ENCODE results near the gene TAPBPL.
A peak's percentile ranks its signal among the peaks of the same experiment; 100 is the strongest.

TAPBPL gene

DNA sequence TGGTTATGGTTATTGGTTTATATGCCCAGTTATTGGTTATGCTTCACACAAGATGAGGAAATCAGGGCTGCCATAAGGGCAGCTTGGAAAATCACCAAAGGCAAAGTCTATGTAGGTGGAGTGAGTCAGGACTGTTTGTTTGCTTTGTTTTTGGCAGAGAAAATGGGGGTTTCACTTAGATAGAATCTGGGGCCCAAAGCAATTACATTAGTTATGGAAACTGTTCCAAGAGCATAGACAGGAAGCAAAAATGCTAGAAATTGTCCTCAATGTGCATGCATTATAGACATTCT, 16.4 kb downstream of the TAPBPL start:
- Histone ChIP-seq H2AFZ (ENCODE audit: low read length) (no peak overlapping the region), H3K9me2 (replicated peaks; ENCODE audit: low read depth, low read length) (no peaks in the 10 kb centered on the region), H4K20me1 (ENCODE audit: insufficient read depth, low read length, poor library complexity, severe bottlenecking) (peaks cover 14% of the 10 kb centered on the region), H3K9me3 (ENCODE audit: insufficient read depth, low read depth, low read length) (no peaks in the 10 kb centered on the region), H3K36me3 (ENCODE audit: insufficient read depth, low read length) (peaks cover 7% of the 10 kb centered on the region; the same call in 1 of the 2 replicates), H3K27me3 (ENCODE audit: insufficient read depth, low read length, poor library complexity, severe bottlenecking) (no peaks in the 10 kb centered on the region), H3K4me1 (ENCODE audit: insufficient read depth, low read length, poor library complexity, severe bottlenecking) (peaks cover 51% of the 10 kb centered on the region), H3F3A (ENCODE audit: low read depth) (peaks cover 3% of the 10 kb centered on the region; the same call in 1 of the 2 replicates), H3K9ac (ENCODE audit: low read depth, low read length, poor library complexity, severe bottlenecking) (peak overlapping the region; percentile 93), H3K4me3 (ENCODE audit: low read length, poor library complexity, severe bottlenecking) (peak overlapping the region; percentile 97), H3K79me2 (ENCODE audit: insufficient read depth, low read length) (peaks cover 54% of the 10 kb centered on the region), H3K4me2 (ENCODE audit: low read depth, low read length, poor library complexity, severe bottlenecking) (peak overlapping the region; percentile 94)
- TF ChIP-seq, protein P1, sequence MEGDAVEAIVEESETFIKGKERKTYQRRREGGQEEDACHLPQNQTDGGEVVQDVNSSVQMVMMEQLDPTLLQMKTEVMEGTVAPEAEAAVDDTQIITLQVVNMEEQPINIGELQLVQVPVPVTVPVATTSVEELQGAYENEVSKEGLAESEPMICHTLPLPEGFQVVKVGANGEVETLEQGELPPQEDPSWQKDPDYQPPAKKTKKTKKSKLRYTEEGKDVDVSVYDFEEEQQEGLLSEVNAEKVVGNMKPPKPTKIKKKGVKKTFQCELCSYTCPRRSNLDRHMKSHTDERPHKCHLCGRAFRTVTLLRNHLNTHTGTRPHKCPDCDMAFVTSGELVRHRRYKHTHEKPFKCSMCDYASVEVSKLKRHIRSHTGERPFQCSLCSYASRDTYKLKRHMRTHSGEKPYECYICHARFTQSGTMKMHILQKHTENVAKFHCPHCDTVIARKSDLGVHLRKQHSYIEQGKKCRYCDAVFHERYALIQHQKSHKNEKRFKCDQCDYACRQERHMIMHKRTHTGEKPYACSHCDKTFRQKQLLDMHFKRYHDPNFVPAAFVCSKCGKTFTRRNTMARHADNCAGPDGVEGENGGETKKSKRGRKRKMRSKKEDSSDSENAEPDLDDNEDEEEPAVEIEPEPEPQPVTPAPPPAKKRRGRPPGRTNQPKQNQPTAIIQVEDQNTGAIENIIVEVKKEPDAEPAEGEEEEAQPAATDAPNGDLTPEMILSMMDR (conservative IDR thresholded peaks at IDR 0.05; ENCODE audit: low read length) = no peak
- TF ChIP-seq EZH2phosphoT487 (IDR thresholded peaks at IDR 0.05; ENCODE audit: borderline replicate concordance) = no peak

- Histone ChIP-seq H3K4me2 (ENCODE audit: low read depth, low read length, poor library complexity, severe bottlenecking) (peak overlapping the region; percentile 94), H3K27me3 (ENCODE audit: insufficient read depth, low read length, poor library complexity, severe bottlenecking) (no peaks in the 10 kb centered on the region), H3K36me3 (ENCODE audit: insufficient read depth, low read length) (peaks cover 7% of the 10 kb centered on the region; the same call in 1 of the 2 replicates), H3K9ac (ENCODE audit: low read depth, low read length, poor library complexity, severe bottlenecking) (peak overlapping the region; percentile 93), H3F3A (ENCODE audit: low read depth) (peaks cover 3% of the 10 kb centered on the region; the same call in 1 of the 2 replicates), H3K9me3 (ENCODE audit: insufficient read depth, low read depth, low read length) (no peaks in the 10 kb centered on the region), H2AFZ (ENCODE audit: low read length) (no peak overlapping the region), H3K9me2 (replicated peaks; ENCODE audit: low read depth, low read length) (no peaks in the 10 kb centered on the region), H3K79me2 (ENCODE audit: insufficient read depth, low read length) (peaks cover 45% of the 10 kb centered on the region), H4K20me1 (ENCODE audit: insufficient read depth, low read length, poor library complexity, severe bottlenecking) (peaks cover 14% of the 10 kb centered on the region), H3K4me3 (ENCODE audit: low read length, poor library complexity, severe bottlenecking) (peak overlapping the region; percentile 97), H3K4me1 (ENCODE audit: insufficient read depth, low read length, poor library complexity, severe bottlenecking) (peaks cover 43% of the 10 kb centered on the region)
- TF ChIP-seq EZH2phosphoT487 (IDR thresholded peaks at IDR 0.05; ENCODE audit: borderline replicate concordance) = no peak
- TF ChIP-seq, protein P1 (conservative IDR thresholded peaks at IDR 0.05; ENCODE audit: low read length) = no peak
Measured at GRCh38 chr12:6469092-6469491, 17.2 kb downstream of the TAPBPL start.

DNA sequence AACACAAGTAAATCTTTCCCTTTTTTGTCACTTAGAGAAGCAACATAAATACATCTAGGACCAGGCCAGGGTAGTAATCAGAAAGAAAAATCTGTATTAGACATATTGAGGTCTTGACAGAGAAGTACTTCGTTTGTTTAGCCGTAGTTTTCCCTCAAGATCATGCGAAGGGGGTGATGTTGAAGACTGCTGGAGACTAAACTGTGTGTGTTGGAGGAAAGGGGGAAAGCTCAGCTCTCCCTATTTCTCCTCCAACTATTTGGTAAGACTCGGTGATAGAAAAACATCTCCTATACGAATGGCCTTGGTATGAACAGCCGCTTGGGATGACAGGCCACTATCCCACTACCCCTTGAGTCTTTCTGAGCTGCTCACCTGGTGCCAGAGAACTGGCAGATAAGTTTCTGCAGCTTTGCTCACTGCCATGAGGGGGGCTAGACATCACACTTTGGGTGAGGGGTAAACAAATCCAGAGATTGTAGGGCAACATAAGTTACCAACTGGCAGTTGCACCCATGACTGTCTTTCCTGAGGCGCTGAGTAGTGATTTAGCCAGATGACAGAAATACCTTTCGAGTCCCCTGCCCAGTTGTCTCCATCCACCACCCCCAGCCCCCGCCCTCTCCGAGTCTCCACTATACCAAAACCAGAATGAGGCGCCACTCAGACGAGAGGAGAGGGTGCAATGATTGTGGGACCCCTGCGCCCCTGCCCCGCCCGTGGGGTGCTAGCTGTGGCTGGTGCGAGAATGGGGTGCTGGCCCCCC, 17.9 kb downstream of the TAPBPL start:
- Histone ChIP-seq H2AFZ (ENCODE audit: low read length) (peak overlapping the region; percentile 77), H3K4me3 (ENCODE audit: low read length, poor library complexity, severe bottlenecking) (peak overlapping the region; percentile 97), H3K9me2 (replicated peaks; ENCODE audit: low read depth, low read length) (no peaks in the 10 kb centered on the region), H3K27me3 (ENCODE audit: insufficient read depth, low read length, poor library complexity, severe bottlenecking) (no peaks in the 10 kb centered on the region), H3K9ac (ENCODE audit: low read depth, low read length, poor library complexity, severe bottlenecking) (peak overlapping the region; percentile 93), H4K20me1 (ENCODE audit: insufficient read depth, low read length, poor library complexity, severe bottlenecking) (peaks cover 14% of the 10 kb centered on the region), H3K9me3 (ENCODE audit: insufficient read depth, low read depth, low read length) (no peaks in the 10 kb centered on the region), H3F3A (ENCODE audit: low read depth) (peaks cover 3% of the 10 kb centered on the region; the same call in 1 of the 2 replicates), H3K4me2 (ENCODE audit: low read depth, low read length, poor library complexity, severe bottlenecking) (peak overlapping the region; percentile 94), H3K4me1 (ENCODE audit: insufficient read depth, low read length, poor library complexity, severe bottlenecking) (peaks cover 36% of the 10 kb centered on the region), H3K79me2 (ENCODE audit: insufficient read depth, low read length) (peaks cover 38% of the 10 kb centered on the region), H3K36me3 (ENCODE audit: insufficient read depth, low read length) (peaks cover 3% of the 10 kb centered on the region; the same call in 1 of the 2 replicates)
- TF ChIP-seq EZH2phosphoT487 (IDR thresholded peaks at IDR 0.05; ENCODE audit: borderline replicate concordance) = no peak
- TF ChIP-seq, protein P1 (conservative IDR thresholded peaks at IDR 0.05; ENCODE audit: low read length) = 0 out of 2 replicates have a peak, but pooled peaks have one; percentile 13
